ENCODE measurements around the gene TCP11.

DNA sequence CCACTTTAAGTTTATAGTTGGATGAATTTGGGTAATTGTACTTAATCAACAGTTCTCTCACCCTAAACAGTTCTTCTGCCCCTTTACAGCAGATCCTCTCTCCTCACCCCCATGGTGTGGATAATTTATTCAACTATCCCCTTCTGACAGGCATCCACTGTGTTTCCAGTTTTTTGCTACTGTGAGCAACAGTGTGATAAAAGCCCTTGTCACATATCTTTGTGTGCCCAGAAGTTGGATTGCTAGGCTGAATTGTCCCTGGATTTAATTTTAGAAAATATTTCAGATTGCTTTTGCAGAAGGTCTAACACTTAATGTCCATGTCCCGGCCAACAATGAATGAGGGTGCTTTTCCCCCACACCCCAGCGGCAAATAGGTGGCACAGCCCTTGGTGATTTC is 42.1 kb upstream of the TCP11 start:
- TF ChIP-seq EZH2phosphoT487 (IDR thresholded peaks at IDR 0.05; ENCODE audit: borderline replicate concordance): no peak
- TF ChIP-seq CTCF (conservative IDR thresholded peaks at IDR 0.05; ENCODE audit: low read length): no peak
